Bronchial epithelial cell (primary cell): Measurements from ENCODE around the gene SUGCT. TPM values are rescaled to one million over a fixed set of nuclear protein-coding genes. Genes with fewer than 3 reads are reported as not detected.

Experiments used
- DNase-seq: peaks from one replicate; pipeline ENCODE4 v3.0.0-alpha.2; 2010; ENCODE audit warnings: low read depth
- FAIRE-seq: peaks from 2 replicates; lab custom pipeline; 2011; peaks lifted over from hg19 to GRCh38; lab: Jason Lieb, UNC
- H3K27me3 ChIP-seq: 2 replicates; pipeline ENCODE4 v1.5.1; 2011; ENCODE audit warnings: low read length; ENCODE audit not compliant: control insufficient read depth, insufficient read depth
- H3K36me3 ChIP-seq: 2 replicates; pipeline ENCODE4 v1.5.1; 2011; ENCODE audit warnings: low read length; ENCODE audit not compliant: control insufficient read depth, insufficient read depth
- H3K4me3 ChIP-seq: 2 replicates; pipeline ENCODE4 v1.5.1; 2011; ENCODE audit warnings: mild to moderate bottlenecking, low read depth, low read length, control low read depth
- CTCF ChIP-seq: IDR thresholded peaks from 2 replicates; pipeline ENCODE4 v1.5.1; 2011; ENCODE audit warnings: mild to moderate bottlenecking, moderate library complexity, low read length, control low read depth, inconsistent platforms; ENCODE audit not compliant: insufficient read depth, severe bottlenecking
- total RNA-seq: library from RNA; depleted of rRNA; stranded (reverse); fragments of >200 nt; gene quantifications from 2 replicates; pipeline ENCODE4 v1.2.1, GENCODE V29; 2014

The SUGCT gene
- total RNA-seq, 1 donor from 2014 or later: 7.4 TPM

GRCh38 chr7:40608321-40609075 is 473.7 kb downstream of the SUGCT start:
- no peaks in the 10 kb centered on the region for H3K27me3 ChIP-seq
- H3K4me3 ChIP-seq: no peak overlapping the region
- H3K36me3 ChIP-seq: no peaks in the 10 kb centered on the region
- DNase-seq (peak; percentile 24), FAIRE-seq (no peak)
- TF ChIP-seq CTCF: no peak

- DNase-seq: no peak
- no peak for FAIRE-seq
- no peak for TF ChIP-seq CTCF
- Histone ChIP-seq H3K36me3 (no peaks in the 10 kb centered on the region), H3K27me3 (no peaks in the 10 kb centered on the region), H3K4me3 (no peak overlapping the region)
Measured at GRCh38 chr7:40610461-40610860, 475.7 kb downstream of the SUGCT start.

- DNase-seq: no peak
Measured at GRCh38 chr7:40611095-40611871, 476.5 kb downstream of the SUGCT start.

GRCh38 chr7:40612298-40612697 is 477.5 kb downstream of the SUGCT start:
- no peaks in the 10 kb centered on the region for H3K36me3 ChIP-seq
- no peaks in the 10 kb centered on the region for H3K27me3 ChIP-seq
- FAIRE-seq (no peak), DNase-seq (no peak)
- TF ChIP-seq CTCF: no peak
- H3K4me3 ChIP-seq: no peak overlapping the region

More at GRCh38 chr7:40611095-40611871, 476.5 kb downstream of the SUGCT start:
- no peak for TF ChIP-seq CTCF
- Histone ChIP-seq H3K4me3 (no peak overlapping the region), H3K27me3 (no peaks in the 10 kb centered on the region), H3K36me3 (no peaks in the 10 kb centered on the region)
- no peak for FAIRE-seq

GRCh38 chr7:40619647-40620046 is 484.8 kb downstream of the SUGCT start:
- no peak for DNase-seq
- peaks cover 1% of the 10 kb centered on the region for H3K27me3 ChIP-seq
- no peak for TF ChIP-seq CTCF
- no peaks in the 10 kb centered on the region for H3K36me3 ChIP-seq
- no peak overlapping the region for H3K4me3 ChIP-seq
- FAIRE-seq: no peak
